NCI-H128 (cell line): ENCODE measurements around the gene CAPN3.
"Not testable (repeated sequence)": the region's sequence is repeated elsewhere in the genome, so short reads cannot be mapped to it uniquely, and the experiment has no call there.

ENCODE experiments used
- DNase-seq: peaks from one replicate; lab custom pipeline; 2025; ENCODE audit not compliant: unreplicated experiment; lab: John Stamatoyannopoulos, UW

The CAPN3 gene

DNA sequence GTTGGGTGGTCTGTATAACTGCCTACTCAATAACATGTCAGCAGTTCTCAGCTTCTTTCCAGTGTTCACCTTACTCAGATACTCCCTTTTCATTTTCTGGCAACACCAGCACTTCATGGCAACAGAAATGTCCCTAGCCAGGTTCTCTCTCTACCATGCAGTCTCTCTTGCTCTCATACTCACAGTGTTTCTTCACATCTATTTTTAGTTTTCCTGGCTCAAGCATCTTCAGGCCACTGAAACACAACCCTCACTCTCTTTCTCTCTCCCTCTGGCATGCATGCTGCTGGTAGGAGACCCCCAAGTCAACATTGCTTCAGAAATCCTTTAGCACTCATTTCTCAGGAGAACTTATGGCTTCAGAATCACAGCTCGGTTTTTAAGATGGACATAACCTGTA is at the start of gene CAPN3:
Gene CAPN3 (plus strand): TSS at position 253 of the 400 bp plus-strand sequence. CDS start 305 bp downstream, outside the sequence.
- DNase-seq = no peak

DNA sequence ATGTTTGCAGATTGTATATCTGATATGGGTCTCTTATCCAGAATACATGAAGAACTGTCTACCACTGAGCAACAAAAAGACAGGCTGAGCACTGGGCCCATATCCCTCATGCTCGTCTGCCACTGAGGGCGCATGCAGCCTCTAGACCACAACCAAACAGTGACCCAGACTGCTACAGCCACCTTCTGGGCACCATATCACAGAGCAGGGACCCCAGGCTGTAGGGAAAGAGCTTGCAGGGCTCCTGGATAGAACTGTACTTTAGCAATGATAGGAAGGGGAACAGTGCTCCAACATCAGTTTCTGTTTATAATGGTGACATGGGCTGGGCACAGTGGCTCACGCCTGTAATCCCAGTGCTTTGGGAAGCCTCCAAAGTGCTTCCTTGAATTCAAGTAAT is 45.8 kb upstream of the CAPN3 start:
- no peak for DNase-seq

DNA sequence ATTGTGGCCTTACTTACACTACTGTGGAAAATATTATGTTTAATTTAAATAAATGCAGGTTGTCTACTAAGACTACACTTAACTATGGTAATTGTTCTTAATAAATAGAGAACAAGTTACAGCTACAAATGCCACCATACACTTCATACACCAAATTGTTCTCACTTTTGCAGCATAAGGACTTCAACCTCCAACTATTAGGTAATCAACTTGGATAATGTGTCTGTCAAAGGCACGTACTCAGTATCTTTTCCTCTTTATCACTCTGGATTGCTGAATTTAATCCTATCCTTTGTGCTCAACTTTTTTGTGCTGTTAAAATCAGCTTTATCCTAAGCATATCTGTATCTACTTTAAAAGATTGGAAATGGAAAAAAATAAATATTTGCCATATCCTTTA is 44.5 kb upstream of the CAPN3 start:
- DNase-seq = no peak

DNA sequence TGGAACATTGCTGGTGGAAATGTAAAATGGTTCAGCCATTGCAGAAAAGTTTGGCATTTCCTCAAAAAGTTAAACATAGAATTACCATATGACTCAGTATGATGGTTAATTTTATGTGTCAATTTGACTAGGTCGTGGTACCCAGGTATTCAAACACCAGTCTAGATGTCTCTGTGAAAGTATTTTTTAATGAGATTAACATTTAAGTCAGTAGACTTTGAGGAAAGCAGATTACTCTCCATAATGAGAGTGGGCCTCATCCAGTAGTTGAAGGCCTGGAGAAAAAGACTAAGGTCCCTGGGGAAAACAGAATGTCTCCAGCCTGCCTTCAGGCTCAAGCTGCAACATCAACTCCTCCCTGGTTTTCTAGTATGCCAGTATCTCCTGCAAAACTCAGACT is 43.8 kb upstream of the CAPN3 start:
- no peak for DNase-seq

DNA sequence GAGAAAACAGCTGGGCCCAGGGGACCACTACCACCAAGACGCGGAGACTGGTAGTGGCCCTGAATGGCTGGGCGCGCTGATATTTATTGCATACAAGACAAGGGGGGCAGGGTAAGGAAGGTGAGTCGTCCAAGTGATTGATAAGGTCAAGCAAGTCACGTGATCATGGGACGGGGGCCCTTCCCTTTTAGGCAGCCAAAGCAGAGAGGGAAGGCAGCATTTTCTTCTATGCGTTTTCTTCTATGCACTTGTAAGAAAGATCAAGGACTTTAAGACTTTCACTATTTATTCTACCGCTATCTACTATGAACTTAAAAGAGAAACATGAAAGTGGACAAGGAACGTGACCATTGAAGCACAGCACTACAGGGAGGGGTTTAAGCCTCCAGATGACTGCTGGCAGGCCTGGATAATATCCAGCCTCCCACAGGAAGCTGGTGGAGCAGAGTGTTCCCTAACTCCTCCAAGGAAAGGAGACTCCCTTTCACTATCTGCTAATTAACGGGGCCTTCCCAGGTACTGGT is 43.0 kb upstream of the CAPN3 start:
- not testable (repeated sequence) for DNase-seq

DNA sequence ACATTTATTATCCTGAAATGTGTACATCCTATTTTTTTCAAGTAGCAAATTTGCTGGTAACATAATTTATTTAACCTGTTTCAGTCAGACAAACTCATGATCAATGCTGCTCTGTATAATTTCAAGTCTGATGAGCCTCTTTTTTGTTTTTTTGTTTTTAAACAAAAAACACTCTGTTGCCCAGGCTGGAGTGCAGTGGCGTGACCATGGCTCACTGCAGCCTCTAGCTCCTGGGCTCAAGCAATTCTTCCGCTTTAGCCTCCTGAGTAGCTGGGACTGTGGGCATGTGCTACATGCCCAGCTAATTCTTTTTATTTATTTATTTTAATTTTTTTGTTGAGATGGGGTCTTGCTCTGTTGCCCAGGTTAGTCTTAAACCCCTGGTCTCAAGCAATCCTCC is 40.1 kb upstream of the CAPN3 start:
- DNase-seq = no peak

DNA sequence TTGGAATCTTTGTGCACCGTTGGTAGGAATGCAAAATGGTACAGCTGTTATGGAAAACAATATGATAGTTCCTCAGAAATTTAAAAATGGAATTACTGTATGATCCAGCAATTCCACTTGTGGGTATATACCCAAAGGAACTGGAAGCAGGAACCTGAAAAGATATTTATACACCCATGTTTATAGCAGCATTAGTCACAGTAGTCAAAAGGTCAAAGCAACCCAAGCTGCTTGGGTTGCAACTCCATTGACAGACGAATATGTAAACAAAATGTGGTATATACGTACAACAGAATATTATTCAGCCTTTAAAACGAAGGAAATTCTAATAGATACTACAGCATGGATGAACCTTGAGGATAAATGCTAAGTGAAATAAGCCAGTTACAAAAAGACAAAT is 35.0 kb upstream of the CAPN3 start:
- no peak for DNase-seq

DNA sequence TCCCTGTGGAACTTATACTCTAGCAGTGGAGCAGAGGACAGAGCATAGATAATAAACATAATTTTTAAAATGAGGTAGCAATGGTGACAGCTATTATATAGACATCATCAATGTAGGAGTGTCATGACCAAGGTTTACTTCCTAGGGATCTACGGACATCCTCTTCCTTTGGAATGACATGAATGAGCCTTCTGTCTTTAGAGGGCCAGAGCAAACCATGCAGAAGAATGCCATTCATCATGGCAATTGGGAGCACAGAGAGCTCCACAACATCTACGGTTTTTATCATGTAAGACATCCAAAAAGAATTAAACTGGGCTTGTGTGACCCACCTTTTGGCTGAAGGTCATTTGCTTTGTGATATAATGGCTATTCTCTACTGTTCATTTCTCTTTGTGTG is 30.1 kb upstream of the CAPN3 start:
- no peak for DNase-seq

DNA sequence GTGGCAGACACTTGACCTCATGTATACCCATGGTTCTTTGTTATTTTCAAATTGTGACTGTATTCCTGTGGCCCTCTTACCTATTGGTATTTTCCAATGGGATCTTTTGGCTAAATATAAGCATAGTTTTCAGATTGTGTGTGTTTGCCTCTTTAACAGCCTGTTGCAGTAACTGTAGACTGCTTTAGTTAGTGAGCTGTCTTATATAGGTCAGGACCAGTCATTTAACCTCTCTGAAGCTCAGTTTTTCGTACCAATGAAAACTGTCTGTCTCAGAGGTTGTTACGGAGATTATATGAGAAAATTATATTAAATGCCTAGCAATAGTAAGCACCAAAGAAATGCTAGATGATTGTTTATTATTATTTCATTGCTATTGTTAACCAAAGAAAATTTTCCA is 29.3 kb upstream of the CAPN3 start:
- DNase-seq = no peak

DNA sequence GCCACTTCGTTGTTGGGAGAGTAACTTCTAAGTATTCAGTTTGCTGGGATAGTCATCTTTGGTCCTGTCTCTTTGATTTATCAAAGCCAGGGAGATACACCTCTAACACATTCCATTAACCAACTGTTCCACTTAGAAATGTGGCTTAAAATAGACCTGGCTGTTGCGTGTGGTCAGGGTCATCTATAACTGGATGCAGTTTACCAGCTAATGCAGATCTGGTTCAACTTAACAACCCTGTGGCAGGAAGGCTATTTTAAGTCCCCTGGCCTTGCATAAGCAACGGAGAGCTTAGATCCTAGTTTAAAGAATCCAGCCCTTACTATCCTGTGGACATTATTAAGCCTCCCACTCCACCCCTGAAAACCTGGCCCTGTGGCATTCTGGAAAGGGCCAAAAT is 28.1 kb upstream of the CAPN3 start:
- no peak for DNase-seq

DNA sequence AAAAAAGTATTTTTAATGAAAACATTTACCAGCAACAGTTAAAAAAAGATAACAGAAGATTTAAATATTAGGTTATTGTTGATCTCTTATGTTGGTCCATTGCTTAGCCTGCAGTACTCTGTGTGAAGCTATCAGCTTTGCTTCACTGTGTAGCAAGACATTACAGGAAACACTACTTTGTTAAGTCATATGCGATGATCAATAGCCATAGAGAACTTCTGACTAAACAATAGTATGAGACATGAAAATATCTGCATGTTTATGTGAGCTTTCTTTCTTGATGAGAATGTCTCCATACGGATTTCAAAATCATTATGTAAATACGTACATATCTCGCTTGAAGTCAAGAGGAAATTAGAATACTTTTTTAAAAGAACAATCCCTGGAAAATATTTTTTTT is 27.0 kb upstream of the CAPN3 start:
- no peak for DNase-seq

DNA sequence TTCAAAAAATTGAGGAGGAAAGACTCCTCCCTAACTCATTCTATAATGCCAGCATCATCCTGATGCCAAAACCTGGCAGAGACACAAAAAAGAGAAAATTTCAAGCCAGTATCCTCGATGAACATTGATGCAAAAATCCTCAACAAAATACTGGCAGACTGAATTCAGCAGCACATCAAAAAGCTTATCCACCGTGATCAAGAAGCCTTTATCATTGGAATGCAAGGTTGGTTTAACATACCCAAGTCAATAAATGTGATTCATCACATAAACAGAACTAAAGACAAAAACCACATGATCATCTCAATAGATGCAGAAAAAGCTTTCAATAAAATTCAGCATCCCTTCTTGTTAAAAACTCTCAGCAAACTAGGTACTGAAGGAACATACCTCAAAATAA is 24.2 kb upstream of the CAPN3 start:
- DNase-seq = no peak

DNA sequence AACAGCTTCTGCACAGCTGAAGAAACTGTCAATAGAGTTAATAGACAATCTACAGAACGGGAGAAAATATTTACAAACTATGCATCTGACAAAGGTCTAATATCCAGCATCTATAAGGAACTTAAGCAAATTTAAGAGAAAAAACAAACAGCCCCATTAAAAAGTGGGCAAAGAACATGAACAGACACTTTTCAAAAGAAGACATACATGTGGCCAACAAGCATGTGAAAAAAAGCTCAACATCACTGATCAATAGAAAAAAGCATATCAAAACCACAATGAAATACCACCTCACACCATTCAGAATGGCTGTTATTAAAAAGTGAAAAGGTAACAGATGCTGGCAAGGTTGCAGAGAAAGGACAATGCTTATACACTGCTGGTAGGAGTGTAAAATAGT is 22.7 kb upstream of the CAPN3 start:
- not testable (repeated sequence) for DNase-seq

DNA sequence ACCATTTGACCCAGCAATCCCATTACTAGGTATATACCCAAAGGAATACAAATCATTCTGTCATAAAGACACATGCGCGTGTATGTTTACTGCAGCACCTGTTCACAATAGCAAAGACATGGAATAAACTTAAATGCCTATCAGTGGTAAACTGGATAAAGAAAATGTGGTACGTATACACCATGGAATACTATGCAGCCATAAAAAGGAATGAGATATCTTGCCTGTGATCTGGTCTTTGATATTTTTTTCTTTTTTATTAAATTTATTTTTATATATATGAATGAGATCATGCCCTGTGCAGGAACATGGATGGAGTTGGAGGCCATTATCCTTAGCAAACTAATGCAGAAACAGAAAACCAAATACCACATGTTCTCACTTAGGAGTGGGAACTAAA is 22.2 kb upstream of the CAPN3 start:
- not testable (repeated sequence) for DNase-seq

DNA sequence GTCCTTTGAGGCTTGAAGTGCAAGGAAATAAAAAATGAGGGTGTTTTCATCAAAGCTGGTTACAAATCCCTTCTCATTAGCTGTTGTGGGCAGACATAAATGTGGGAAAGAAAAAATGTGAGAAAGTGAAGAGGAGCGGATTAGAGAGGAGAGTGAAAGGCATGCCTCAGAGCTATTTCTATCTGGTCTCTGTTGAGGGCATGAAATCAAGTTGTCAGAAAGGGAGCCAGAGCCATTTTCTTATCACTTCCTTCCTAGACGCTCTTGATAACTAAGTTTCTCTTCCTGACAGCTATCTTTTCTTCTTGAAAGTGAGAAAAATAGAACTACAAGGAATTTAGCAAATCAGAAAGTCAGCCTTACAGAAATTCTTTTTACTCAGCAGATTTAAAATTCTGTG is 20.8 kb upstream of the CAPN3 start:
- DNase-seq = no peak

DNA sequence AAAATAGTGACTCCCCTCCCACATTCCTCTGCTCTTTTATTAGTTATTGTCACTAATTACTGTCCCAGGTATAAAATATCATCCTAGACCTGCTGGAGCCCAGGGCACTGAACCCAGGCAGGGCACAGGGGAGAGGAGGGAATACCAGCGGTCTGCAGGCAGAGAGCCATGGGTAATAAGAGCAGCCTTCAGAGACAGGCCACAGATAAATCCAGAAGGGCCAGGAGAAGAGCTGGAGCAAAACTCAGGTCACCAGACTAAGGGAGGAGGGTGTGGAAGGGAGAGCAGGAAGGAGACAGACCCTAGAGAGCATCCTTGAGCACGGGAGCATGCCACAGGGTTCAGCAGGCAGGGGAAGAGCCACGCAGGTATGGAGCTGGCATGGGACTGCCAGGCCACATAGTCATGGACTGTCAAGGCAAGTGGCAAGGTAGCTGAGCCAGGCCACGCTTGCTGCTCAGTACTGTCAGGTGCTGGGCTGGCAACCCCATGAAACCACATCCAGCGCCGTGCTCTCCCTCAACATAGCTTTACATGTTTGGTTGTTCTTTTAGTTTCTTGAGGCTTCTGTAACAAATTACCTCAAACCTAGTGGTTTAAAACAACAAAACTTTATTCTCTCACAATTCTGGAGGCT is 15.6 kb upstream of the CAPN3 start:
- no peak for DNase-seq

DNA sequence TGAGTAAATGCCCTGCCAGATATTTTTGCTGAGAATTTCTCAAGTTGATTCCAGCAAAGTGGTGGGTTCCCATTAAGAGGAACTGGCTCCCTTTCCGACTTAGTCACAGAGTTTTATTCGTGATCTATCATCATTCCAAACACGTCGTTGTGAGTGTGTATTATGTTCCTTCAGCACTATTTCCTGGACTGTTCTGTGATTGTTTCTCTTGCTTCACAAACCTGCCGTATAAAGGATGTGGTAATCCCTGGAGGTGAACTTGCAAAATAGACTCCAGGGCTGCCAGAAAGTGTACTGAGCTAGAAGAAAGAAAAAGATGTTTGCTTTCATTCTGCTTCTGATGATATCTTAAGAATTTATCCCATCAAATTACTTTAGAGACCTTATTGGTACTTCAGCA is 14.5 kb upstream of the CAPN3 start:
- DNase-seq = no peak

DNA sequence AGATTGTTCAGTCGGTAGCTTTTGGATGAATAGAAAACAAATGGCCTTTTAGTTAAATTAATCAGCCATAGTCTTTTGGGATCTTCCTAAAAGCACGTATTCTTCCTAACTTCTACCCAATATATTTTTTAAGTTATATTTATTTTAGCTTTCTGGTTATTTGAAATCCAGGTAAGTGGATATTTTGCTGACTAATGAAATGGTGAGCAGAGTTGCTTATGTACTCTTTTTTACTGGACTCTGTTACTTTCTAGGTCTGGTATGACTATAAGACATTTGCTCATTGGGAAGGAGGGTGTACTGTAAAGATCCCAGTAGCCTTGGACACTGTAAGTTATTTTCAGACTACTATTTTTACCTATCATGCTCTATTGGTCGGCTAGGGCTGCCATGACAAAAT is 13.8 kb upstream of the CAPN3 start:
- DNase-seq = no peak

DNA sequence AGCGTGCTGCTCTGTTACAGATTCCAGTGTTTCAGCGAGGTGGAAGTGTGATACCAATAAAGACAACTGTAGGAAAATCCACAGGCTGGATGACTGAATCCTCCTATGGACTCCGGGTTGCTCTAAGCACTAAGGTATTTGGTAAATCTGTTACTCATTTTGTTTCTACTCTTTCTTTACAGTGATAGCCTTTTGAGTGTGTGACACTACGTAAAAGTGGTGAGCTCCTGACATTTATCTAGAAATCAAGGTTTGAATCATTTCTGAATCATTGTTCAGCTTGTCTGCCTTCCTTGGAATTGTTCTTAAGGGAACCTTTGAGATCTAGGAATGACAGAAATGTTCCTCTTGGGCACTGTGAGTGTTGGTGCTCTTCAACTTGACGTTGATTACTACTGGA is 11.2 kb upstream of the CAPN3 start:
- DNase-seq = no peak

DNA sequence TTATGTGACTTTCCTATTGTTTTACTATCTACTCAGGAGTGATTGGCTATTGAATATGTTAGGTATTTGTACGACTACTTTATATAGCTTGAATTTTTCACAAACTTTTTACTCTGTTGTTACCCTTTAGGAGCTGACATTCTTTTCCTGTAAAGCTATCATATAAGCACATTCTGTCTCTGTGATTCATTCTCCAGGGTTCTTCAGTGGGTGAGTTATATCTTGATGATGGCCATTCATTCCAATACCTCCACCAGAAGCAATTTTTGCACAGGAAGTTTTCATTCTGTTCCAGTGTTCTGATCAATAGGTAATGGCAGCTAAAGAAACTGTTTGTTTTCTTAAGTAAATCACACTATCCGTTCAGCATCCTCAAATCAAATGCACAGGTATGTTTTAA is 10.1 kb upstream of the CAPN3 start:
- DNase-seq = no peak

DNA sequence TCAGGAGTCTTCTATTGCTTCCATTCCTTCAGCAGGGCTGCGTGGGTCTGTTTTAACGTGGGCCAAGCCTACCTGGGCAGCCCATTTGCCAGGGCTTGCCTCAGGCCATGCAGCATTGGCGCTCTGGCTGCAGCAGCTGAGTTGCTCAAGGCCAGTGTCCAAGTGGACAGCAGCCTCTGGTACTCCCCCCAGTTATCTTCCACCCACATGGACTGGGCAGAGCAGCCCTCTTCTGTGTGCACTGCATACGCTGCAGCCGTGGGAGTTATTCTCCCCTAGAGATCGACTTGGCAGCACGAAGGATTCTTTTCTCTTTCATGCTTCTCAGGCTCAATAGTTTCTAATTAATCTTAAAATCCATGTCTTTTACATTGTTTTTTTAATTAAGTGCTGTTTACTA is 6.9 kb upstream of the CAPN3 start:
- no peak for DNase-seq

DNA sequence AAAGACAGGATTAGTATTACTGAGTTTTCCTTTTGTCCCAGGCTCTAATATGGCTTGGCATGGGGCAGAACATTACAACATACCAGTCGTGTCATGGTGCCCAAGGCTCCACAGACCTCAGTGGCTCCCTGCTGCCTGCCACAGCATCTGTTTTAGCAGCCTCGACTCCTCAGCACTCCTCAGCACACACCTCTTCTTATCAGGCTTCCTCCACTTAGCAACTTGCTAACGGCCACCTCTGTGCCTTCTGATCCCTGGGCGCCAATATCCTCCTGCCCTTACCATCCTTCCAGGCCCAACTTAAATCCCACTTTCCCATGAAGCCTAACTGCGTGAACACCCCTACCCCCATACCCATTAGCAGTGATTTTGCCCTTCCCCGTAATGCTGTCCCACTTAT is 6.2 kb upstream of the CAPN3 start:
- DNase-seq = no peak

DNA sequence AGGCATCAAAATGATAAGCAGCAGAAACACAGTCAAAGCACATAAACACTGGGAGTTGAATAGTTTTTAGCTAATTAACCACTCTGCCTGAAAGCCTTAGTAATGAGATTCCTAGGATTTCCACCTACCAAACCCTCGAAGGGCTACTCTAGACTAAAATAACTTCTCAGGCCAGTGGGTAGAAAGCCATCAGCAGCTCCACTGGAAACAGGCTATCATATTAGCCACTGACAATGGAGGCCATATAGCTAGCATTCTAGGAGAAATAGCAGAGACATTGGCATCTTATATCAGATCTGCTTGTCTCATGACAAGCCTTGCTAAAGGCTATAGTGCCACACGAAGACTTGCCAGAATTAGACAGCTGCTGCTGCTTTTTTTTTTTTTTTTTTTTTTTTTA is 4.5 kb upstream of the CAPN3 start:
- no peak for DNase-seq
